Panc1 (cell line): Measurements from ENCODE around the gene ATXN10. TPM values are rescaled to one million over a fixed set of nuclear protein-coding genes. Genes with fewer than 3 reads are reported as not detected.

Source experiments
- ATAC-seq: fragments of 200-7000 bp; cut with Tn5 transposase; 2 replicates; pipeline ENCODE4 v1.9.1; 2020; ENCODE audit warnings: mild to moderate bottlenecking, moderate library complexity
- BruUV-seq: library from RNA; stranded (reverse); fragments of 400-500 nt; replicated peaks from 2 replicates; lab custom pipeline; 2021; lab: Mats Ljungman, UMichigan
- CTCF ChIA-PET: fragments of 300-600 bp; sonication (Branson Sonifier 250); formaldehyde crosslinking; loops from one replicate; lab custom pipeline; 2022; ENCODE audit warnings: antibody characterized with exemption; lab: Charles Lee
- POLR2A ChIA-PET: fragments of 300-600 bp; sonication (Branson Sonifier 250); formaldehyde crosslinking; loops from one replicate; lab custom pipeline; 2022; ENCODE audit warnings: antibody characterized with exemption; lab: Charles Lee
- DNase-seq: peaks from one replicate; pipeline ENCODE4 v3.0.0-alpha.2; 2010; ENCODE audit warnings: low read depth, low spot score
- H3K27ac ChIP-seq: 2 replicates; pipeline ENCODE4 v1.5.1; 2011; ENCODE audit warnings: mild to moderate bottlenecking, low read length, inconsistent platforms
- H3K27me3 ChIP-seq: fragments of 200-500 bp; sonication (Bioruptor generic); 2 replicates; pipeline ENCODE4 v1.6.0; 2014; ENCODE audit warnings: low read length, inconsistent platforms; ENCODE audit not compliant: control insufficient read depth, insufficient read depth
- H3K36me3 ChIP-seq: fragments of 200-500 bp; sonication (Bioruptor generic); 2 replicates; pipeline ENCODE4 v1.5.1; 2014; ENCODE audit warnings: inconsistent platforms, mild to moderate bottlenecking, low read length, moderate library complexity; ENCODE audit not compliant: control insufficient read depth, insufficient read depth
- H3K4me1 ChIP-seq: 2 replicates; pipeline ENCODE4 v1.5.1; 2011; ENCODE audit warnings: inconsistent platforms, mild to moderate bottlenecking, low read length, moderate library complexity; ENCODE audit not compliant: control insufficient read depth, insufficient read depth
- H3K4me3 ChIP-seq, 2 experiments: 2 replicates each; pipeline ENCODE4 v1.5.1; 2011 to 2012; ENCODE audit warnings: low read depth in 2 of 2, low read length in 2 of 2, mild to moderate bottlenecking in 2 of 2, inconsistent platforms in 1 of 2, moderate library complexity in 1 of 2
- H3K9me3 ChIP-seq: fragments of 200-500 bp; sonication (Bioruptor generic); 2 replicates; pipeline ENCODE4 v1.5.1; 2014; ENCODE audit warnings: low read depth, mild to moderate bottlenecking, inconsistent platforms, low read length, moderate library complexity; ENCODE audit not compliant: control insufficient read depth, insufficient read depth
- POLR2AphosphoS5 ChIP-seq: IDR thresholded peaks from 2 replicates; pipeline ENCODE4 v1.6.1; 2012; ENCODE audit warnings: mild to moderate bottlenecking, low read depth, low read length, moderate library complexity
- SIN3A ChIP-seq: IDR thresholded peaks from 2 replicates; pipeline ENCODE4 v1.6.1; 2012; ENCODE audit warnings: low read depth, mild to moderate bottlenecking, low read length, moderate library complexity, borderline replicate concordance; ENCODE audit not compliant: insufficient read depth
- TCF7L2 ChIP-seq: IDR thresholded peaks from 2 replicates; pipeline ENCODE4 v1.6.1; 2011; ENCODE audit warnings: mild to moderate bottlenecking, low read depth, low read length, inconsistent platforms
- in situ Hi-C: cut with HindIII; loops from 2 replicates; pipeline ENCODE4 v1.10.0; 2016; ENCODE audit warnings: low sequenced_read_pairs, low pct_unique_long_range_greater_than_20kb
- intact Hi-C: fragments of 100-400 bp; cut with micrococcal nuclease; formaldehyde crosslinking; loops from one replicate; pipeline ENCODE4 v1.10.0; 2022; ENCODE audit not compliant: unreplicated experiment
- total RNA-seq: library from RNA; stranded (reverse); gene quantifications from one replicate; pipeline ENCODE4 v1.2.1, GENCODE V29; 2021; ENCODE audit not compliant: unreplicated experiment
- TF ChIP-seq, protein P1 (sequence below): fragments of 450-650 bp; IDR thresholded peaks from 2 replicates; pipeline ENCODE4 v1.5.1; 2017; ENCODE audit warnings: mild to moderate bottlenecking
- TF ChIP-seq, protein P2 (sequence below), 2 experiments: IDR thresholded peaks; 2 replicates each; pipeline ENCODE4 v1.6.1; 2011 to 2012; ENCODE audit warnings: low read depth in 2 of 2, control low read depth in 1 of 2, low read length in 1 of 2, mild to moderate bottlenecking in 1 of 2, moderate library complexity in 1 of 2; ENCODE audit not compliant: insufficient read depth in 1 of 2

The ATXN10 gene
- total RNA-seq, 1 experiment from 2014 or later: 184 TPM

DNA sequence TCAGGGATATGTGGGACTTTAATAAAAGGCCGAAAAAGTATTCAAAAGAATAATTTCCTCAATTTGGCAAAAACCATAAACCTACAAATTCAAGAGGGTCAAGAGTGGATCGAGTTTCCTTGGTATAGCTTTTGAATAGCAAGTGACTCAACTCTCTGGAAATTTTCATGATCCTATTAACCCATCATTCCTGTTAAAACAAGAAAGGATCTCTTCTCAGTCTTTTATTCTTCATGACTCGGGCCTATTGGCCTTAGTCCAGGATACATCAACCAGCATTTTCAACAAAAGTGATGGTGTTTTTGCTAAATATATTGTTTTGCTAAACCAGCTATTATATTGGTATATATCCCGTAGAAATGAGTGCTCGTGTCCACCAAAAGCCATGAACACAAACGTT is 110.3 kb downstream of the ATXN10 start:
- no peak overlapping the region for H3K4me3 ChIP-seq
- intact Hi-C loops: no loop called here
- H3K36me3 ChIP-seq: no peaks in the 10 kb centered on the region
- no peak overlapping the region for H3K27ac ChIP-seq
- no TSS peak for BruUV-seq
- peaks cover 23% of the 10 kb centered on the region for H3K4me1 ChIP-seq
- in situ Hi-C loops: no loop called here
- ChIA-PET CTCF (no interaction called here), POLR2A (no interaction called here)
- TF ChIP-seq, protein P1, sequence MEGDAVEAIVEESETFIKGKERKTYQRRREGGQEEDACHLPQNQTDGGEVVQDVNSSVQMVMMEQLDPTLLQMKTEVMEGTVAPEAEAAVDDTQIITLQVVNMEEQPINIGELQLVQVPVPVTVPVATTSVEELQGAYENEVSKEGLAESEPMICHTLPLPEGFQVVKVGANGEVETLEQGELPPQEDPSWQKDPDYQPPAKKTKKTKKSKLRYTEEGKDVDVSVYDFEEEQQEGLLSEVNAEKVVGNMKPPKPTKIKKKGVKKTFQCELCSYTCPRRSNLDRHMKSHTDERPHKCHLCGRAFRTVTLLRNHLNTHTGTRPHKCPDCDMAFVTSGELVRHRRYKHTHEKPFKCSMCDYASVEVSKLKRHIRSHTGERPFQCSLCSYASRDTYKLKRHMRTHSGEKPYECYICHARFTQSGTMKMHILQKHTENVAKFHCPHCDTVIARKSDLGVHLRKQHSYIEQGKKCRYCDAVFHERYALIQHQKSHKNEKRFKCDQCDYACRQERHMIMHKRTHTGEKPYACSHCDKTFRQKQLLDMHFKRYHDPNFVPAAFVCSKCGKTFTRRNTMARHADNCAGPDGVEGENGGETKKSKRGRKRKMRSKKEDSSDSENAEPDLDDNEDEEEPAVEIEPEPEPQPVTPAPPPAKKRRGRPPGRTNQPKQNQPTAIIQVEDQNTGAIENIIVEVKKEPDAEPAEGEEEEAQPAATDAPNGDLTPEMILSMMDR: no peak
- no peak for TF ChIP-seq POLR2AphosphoS5
- TF ChIP-seq TCF7L2: no peak
- TF ChIP-seq, protein P2, sequence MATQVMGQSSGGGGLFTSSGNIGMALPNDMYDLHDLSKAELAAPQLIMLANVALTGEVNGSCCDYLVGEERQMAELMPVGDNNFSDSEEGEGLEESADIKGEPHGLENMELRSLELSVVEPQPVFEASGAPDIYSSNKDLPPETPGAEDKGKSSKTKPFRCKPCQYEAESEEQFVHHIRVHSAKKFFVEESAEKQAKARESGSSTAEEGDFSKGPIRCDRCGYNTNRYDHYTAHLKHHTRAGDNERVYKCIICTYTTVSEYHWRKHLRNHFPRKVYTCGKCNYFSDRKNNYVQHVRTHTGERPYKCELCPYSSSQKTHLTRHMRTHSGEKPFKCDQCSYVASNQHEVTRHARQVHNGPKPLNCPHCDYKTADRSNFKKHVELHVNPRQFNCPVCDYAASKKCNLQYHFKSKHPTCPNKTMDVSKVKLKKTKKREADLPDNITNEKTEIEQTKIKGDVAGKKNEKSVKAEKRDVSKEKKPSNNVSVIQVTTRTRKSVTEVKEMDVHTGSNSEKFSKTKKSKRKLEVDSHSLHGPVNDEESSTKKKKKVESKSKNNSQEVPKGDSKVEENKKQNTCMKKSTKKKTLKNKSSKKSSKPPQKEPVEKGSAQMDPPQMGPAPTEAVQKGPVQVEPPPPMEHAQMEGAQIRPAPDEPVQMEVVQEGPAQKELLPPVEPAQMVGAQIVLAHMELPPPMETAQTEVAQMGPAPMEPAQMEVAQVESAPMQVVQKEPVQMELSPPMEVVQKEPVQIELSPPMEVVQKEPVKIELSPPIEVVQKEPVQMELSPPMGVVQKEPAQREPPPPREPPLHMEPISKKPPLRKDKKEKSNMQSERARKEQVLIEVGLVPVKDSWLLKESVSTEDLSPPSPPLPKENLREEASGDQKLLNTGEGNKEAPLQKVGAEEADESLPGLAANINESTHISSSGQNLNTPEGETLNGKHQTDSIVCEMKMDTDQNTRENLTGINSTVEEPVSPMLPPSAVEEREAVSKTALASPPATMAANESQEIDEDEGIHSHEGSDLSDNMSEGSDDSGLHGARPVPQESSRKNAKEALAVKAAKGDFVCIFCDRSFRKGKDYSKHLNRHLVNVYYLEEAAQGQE (IDR thresholded peaks at IDR 0.05; ENCODE audit: insufficient read depth in 1 of 2, low read depth in 2 of 2, low read length in 1 of 2): no peak
- no peak for TF ChIP-seq SIN3A
- no peaks in the 10 kb centered on the region for H3K27me3 ChIP-seq
- ATAC-seq (no peak), DNase-seq (no peak)
- H3K9me3 ChIP-seq: no peaks in the 10 kb centered on the region

DNA sequence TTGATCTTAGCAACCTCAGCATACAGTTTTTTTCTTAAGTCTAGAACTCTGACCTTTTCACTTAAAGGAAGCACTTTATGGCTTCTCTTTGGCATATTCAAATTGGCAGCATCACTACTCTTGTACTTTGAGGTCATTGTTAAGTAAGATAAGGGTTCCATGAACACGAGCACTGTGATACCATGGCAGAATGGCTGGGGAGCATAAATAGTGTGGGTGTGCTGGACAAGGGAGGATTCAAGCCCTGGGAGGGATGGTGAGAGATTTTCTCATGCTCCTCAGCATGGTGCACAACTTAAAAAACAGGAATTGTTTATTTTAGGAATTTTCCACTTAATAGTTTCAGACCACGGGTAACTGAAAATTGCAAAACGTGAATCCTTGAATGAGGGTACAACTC is 111.4 kb downstream of the ATXN10 start:
- ChIA-PET CTCF (no interaction called here), POLR2A (no interaction called here)
- Histone ChIP-seq H3K4me3 (no peak overlapping the region), H3K4me1 (peaks cover 15% of the 10 kb centered on the region; the same call in 1 of the 2 replicates), H3K27me3 (no peaks in the 10 kb centered on the region), H3K36me3 (no peaks in the 10 kb centered on the region; the same call in 1 of the 2 replicates), H3K9me3 (no peaks in the 10 kb centered on the region), H3K27ac (no peak overlapping the region)
- no peak for DNase-seq
- TF ChIP-seq POLR2AphosphoS5: no peak
- TF ChIP-seq SIN3A: no peak
- TF ChIP-seq, protein P2 (IDR thresholded peaks at IDR 0.05; ENCODE audit: insufficient read depth in 1 of 2, low read depth in 2 of 2, low read length in 1 of 2): no peak
- no peak for TF ChIP-seq TCF7L2
- TF ChIP-seq, protein P1: no peak
- ATAC-seq: no peak
- intact Hi-C loops: no loop called here
- in situ Hi-C loops: no loop called here
- no TSS peak for BruUV-seq
